ENCODE data around the gene PANK2.
"Not testable (repeated sequence)": the region's sequence is repeated elsewhere in the genome, so short reads cannot be mapped to it uniquely, and the experiment has no call there.

GRCh38 chr20:3843990-3844619 lies 45.1 kb upstream of the PANK2 start:
- not testable (repeated sequence) for TF ChIP-seq CTCF (IDR thresholded peaks at IDR 0.05 in 8 of 11, conservative IDR thresholded peaks at IDR 0.05 in 3 of 11); POLR2A (IDR thresholded peaks at IDR 0.05)

Data from spleen (tissue), 7 donors.